ENCODE data around the gene AGFG2. TPM values are rescaled to one million over a fixed set of nuclear protein-coding genes. Genes with fewer than 3 reads are reported as not detected.

The AGFG2 gene
- total RNA-seq, 1 donor, result 9.4 TPM

- no peak overlapping the region for H3K4me2 ChIP-seq (ENCODE audit: insufficient read depth, low read length)
- no peak overlapping the region for H2AFZ ChIP-seq (ENCODE audit: low read length)
- H3K36me3 ChIP-seq (ENCODE audit: insufficient read depth, low read length), result peaks cover 49% of the 10 kb centered on the region
- TF ChIP-seq, protein P1, sequence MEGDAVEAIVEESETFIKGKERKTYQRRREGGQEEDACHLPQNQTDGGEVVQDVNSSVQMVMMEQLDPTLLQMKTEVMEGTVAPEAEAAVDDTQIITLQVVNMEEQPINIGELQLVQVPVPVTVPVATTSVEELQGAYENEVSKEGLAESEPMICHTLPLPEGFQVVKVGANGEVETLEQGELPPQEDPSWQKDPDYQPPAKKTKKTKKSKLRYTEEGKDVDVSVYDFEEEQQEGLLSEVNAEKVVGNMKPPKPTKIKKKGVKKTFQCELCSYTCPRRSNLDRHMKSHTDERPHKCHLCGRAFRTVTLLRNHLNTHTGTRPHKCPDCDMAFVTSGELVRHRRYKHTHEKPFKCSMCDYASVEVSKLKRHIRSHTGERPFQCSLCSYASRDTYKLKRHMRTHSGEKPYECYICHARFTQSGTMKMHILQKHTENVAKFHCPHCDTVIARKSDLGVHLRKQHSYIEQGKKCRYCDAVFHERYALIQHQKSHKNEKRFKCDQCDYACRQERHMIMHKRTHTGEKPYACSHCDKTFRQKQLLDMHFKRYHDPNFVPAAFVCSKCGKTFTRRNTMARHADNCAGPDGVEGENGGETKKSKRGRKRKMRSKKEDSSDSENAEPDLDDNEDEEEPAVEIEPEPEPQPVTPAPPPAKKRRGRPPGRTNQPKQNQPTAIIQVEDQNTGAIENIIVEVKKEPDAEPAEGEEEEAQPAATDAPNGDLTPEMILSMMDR (IDR thresholded peaks at IDR 0.05; ENCODE audit: extremely low read depth, low read depth, low read length), result no peak
- H3K27me3 ChIP-seq (ENCODE audit: insufficient read depth, low read length), result no peaks in the 10 kb centered on the region
- H3K9me3 ChIP-seq (ENCODE audit: low read depth, low read length), result no peaks in the 10 kb centered on the region
- DNase-seq (ENCODE audit: insufficient read length, low spot score, missing footprints), result peak; percentile 45
- H4K20me1 ChIP-seq (ENCODE audit: insufficient read depth, low read length), result peaks cover 41% of the 10 kb centered on the region
- H3K4me1 ChIP-seq (ENCODE audit: insufficient read depth, low read length), result peaks cover 23% of the 10 kb centered on the region
- peaks cover 45% of the 10 kb centered on the region for H3K79me2 ChIP-seq (ENCODE audit: insufficient read depth, low read length)
- H3K4me3 ChIP-seq (ENCODE audit: insufficient read depth, low read length), result no peak overlapping the region
- no peak overlapping the region for H3K27ac ChIP-seq (ENCODE audit: low read depth, low read length)
Measured at GRCh38 chr7:100580466-100581283, 41.7 kb downstream of the AGFG2 start.

DNA sequence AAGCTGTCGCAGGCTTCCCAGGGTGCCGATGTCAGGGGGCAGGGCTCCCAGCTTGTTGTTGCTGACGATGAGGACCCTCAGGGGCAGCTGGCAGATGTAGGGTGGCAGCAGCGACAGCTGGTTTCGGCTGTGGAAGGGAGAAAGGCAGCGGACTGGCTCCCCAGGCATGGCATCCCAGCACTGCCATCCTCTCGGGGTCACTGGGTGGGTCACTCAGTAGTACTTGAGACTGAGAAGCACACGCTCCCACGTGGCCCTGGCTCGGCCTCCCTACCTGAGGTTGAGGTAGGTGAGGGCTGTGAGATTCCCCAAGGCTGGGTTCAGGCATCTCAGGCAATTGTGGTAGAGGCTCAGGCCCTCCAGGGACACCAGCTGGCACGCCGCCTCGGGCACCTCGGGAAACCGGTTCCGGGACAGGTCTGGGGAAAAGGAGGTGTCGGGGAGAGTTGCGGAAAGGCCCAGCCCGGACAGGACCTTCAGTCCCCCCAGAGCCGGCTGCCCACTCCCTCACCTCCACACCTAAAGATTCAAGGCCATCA is 43.1 kb downstream of the AGFG2 start:
- Histone ChIP-seq H3K79me2 (ENCODE audit: insufficient read depth, low read length) (peaks cover 47% of the 10 kb centered on the region), H4K20me1 (ENCODE audit: insufficient read depth, low read length) (peaks cover 41% of the 10 kb centered on the region), H2AFZ (ENCODE audit: low read length) (no peak overlapping the region), H3K4me2 (ENCODE audit: insufficient read depth, low read length) (no peak overlapping the region), H3K4me3 (ENCODE audit: insufficient read depth, low read length) (no peak overlapping the region), H3K9me3 (ENCODE audit: low read depth, low read length) (no peaks in the 10 kb centered on the region), H3K36me3 (ENCODE audit: insufficient read depth, low read length) (peaks cover 46% of the 10 kb centered on the region), H3K27me3 (ENCODE audit: insufficient read depth, low read length) (no peaks in the 10 kb centered on the region), H3K27ac (ENCODE audit: low read depth, low read length) (peak overlapping the region; percentile 47), H3K4me1 (ENCODE audit: insufficient read depth, low read length) (peaks cover 23% of the 10 kb centered on the region)
- TF ChIP-seq, protein P1 (IDR thresholded peaks at IDR 0.05; ENCODE audit: extremely low read depth, low read depth, low read length), result no peak
- DNase-seq (ENCODE audit: insufficient read length, low spot score, missing footprints), result peak; percentile 48

DNA sequence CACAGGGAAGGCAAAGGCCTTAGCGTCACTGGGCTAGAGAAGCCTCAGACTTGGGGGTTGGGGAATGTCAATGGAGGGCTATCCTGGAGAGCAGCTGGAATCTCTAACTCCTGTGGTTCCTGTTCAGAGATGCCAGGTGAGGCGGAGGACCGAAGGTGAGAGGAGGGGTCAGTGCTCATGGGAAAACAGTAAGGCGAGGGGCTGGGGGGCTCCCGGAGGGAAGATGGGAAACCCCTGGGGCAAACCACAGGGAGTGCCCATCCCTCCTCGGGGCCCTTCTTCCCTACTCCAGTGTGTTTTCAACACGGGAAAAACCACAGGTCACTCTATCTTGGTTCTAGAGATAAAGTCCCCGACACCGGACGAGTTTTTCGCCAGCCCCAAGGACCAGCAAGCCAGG is 43.6 kb downstream of the AGFG2 start:
- peaks cover 46% of the 10 kb centered on the region for H3K36me3 ChIP-seq (ENCODE audit: insufficient read depth, low read length)
- TF ChIP-seq, protein P1 (IDR thresholded peaks at IDR 0.05; ENCODE audit: extremely low read depth, low read depth, low read length), result no peak
- H3K4me2 ChIP-seq (ENCODE audit: insufficient read depth, low read length), result no peak overlapping the region
- H2AFZ ChIP-seq (ENCODE audit: low read length), result no peak overlapping the region
- no peaks in the 10 kb centered on the region for H3K27me3 ChIP-seq (ENCODE audit: insufficient read depth, low read length)
- H3K4me3 ChIP-seq (ENCODE audit: insufficient read depth, low read length), result no peak overlapping the region
- H3K79me2 ChIP-seq (ENCODE audit: insufficient read depth, low read length), result peaks cover 47% of the 10 kb centered on the region
- DNase-seq (ENCODE audit: insufficient read length, low spot score, missing footprints), result no peak
- H4K20me1 ChIP-seq (ENCODE audit: insufficient read depth, low read length), result peaks cover 41% of the 10 kb centered on the region
- H3K27ac ChIP-seq (ENCODE audit: low read depth, low read length), result peak overlapping the region; percentile 47
- peaks cover 23% of the 10 kb centered on the region for H3K4me1 ChIP-seq (ENCODE audit: insufficient read depth, low read length)
- H3K9me3 ChIP-seq (ENCODE audit: low read depth, low read length), result no peaks in the 10 kb centered on the region
